GM18517 (cell line): ENCODE data around the gene BRSK1.

Source experiments
- ATAC-seq: cut with Tn5 transposase; IDR thresholded peaks from one replicate; pipeline ENCODE4 v1.9.1; 2021; ENCODE audit warnings: mild to moderate bottlenecking, moderate library complexity; ENCODE audit not compliant: unreplicated experiment

BRSK1 gene

GRCh38 chr19:55253842-55254624, 29.8 kb upstream of the BRSK1 start:
- no peak for ATAC-seq

- no peak for ATAC-seq
These were observed 29.2 kb upstream of the BRSK1 start for GRCh38 chr19:55254625-55254977.

DNA sequence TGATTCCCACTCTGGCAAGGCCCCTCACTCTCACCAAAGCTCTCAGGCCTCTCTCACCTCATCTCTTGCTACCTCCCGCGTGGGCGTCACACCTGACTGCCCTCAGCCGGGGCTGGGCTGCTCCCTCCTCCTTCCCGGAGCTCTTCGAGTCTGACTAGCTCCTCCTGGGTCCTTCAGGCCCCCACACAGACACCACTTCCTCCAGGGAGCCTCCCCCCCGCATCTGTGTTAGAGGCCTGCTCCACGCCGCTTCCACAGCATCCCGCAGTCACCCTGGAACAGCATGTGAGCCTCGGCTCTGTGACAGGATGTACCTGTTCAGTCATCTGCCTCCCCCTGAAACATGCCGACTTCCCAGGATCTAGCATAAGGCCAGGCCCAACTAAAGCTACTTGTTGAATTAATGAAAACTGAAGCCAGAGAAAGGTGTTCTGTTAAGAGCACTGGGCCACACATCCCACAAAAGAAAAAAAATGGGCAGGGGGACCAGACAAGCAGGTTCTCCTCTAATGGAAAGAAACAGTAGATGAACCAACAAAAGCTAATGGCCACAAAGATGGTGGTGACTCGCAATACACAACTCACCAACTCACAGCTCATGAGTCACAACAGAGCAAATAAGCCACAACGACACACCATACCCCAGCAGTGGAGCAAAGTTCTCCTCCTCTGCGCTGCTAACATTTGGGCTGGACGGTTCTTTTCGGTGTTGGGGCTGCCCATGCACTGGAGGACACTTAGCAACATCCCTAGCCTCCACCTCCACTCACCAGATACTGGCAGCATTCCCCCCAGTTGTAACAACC, 28.0 kb upstream of the BRSK1 start:
- no peak for ATAC-seq

DNA sequence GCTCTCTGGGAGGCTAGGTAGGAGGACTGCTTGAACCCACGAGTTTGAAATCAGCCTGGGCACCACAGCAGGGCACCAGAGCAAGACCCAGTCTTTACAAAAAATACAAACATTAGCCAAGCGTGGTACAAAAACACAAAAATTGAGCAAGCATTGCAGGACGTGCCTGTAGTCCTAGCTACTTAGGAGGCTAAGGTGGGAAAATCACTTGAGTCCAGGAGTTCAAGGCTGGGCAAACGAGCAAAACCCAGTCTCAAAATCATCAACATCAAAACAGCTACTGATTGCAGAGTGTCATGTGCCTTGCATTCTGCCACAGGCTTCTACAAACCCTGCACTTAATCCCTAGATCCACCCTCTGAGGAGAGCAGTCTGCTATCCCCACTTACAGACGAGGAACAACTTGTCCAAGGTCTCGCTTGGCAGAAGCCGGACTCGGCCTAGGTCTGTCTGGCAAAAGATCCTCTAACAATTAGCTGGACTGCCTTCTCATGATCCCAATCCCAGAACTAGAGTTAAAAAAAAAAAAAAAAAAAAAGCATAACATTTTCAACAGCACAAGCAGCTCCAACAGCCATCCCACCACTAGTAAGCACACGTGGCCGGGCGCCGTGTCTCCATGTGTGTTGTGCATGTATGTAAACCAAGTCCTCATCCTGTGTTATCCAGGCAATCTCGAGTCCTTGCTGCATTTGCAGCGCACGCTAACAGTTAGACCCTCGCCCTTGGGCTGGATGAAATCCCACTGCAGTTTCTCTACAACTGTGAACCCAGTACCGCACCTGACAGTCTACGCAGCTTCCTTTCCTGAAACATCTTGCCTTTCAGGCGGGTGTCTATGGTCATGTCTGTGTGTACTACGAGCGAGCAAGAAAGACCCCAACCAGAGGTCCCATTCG, 27.0 kb upstream of the BRSK1 start:
- no peak for ATAC-seq

DNA sequence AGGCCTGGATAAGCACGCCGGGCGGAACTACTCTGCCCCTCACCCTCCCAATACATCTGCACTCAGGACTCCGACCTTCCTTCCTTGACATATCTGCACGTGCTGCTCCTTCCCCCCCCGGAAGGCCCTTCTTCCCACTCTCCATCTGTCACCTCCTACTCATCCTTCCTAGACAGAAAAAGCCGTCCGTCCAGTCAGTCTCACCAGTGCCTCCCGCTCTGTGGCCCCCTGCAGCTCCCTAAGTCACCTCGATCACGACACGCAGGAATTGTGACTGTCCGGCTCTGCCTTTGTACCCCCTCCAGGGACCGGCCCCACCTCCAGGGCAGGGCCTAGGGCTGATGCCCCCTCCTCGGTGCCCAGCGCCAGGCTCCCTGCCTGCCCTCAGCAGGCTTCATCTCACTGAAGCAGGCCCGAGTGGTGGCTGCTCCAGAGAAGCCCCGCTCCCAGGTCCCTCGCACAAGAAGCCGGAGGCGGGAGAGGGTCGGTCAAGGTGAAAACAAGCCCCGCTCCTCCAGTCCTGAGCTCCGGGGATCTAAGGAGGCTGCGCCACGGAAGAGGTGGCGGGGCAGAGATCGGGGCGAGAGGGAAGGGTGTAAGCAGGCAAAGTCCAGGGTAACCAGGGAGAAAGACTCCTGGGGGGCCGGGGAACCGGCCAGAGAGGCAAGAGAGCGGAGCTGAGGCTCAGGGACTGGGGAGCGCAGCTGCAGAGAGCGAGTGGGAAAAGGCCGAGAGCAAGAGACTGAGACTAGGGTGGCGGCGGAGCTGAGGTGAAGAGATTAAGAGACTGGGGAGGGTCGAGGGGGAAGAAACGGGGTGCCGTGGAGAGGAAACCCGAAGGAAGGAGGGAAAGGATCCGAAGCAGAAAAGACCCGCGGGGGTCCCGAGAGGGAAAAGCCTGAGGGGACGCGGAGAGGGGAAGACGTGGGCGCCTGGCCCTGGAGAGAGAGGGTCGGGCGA, 26.1 kb upstream of the BRSK1 start:
- ATAC-seq: no peak

DNA sequence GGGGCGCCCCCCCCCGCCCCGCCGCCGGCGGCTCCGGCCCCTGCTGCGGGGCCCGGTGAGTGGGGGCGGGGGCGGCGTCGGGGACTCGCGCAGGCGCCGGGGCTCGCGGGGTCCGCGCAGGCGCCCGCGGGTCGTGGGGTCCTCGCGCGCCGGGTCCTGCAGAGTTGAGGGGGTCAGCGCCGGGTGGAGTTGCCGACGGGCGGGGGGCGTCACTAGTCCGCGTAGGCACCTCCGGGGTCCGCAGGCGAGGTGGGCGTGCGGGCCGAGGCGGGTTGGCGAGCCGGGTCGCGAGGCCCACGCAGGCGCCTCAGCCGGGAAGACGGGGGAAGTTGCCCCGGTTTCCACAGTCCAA, 25.3 kb upstream of the BRSK1 start:
- no peak for ATAC-seq

GRCh38 chr19:55258828-55259539, 24.8 kb upstream of the BRSK1 start, which contains the start of gene PPP6R1:
Gene PPP6R1 (minus strand): TSS chr19:55259017. CDS start chr19:55247103, 11,914 bp downstream.
- peak; percentile 73 for ATAC-seq

DNA sequence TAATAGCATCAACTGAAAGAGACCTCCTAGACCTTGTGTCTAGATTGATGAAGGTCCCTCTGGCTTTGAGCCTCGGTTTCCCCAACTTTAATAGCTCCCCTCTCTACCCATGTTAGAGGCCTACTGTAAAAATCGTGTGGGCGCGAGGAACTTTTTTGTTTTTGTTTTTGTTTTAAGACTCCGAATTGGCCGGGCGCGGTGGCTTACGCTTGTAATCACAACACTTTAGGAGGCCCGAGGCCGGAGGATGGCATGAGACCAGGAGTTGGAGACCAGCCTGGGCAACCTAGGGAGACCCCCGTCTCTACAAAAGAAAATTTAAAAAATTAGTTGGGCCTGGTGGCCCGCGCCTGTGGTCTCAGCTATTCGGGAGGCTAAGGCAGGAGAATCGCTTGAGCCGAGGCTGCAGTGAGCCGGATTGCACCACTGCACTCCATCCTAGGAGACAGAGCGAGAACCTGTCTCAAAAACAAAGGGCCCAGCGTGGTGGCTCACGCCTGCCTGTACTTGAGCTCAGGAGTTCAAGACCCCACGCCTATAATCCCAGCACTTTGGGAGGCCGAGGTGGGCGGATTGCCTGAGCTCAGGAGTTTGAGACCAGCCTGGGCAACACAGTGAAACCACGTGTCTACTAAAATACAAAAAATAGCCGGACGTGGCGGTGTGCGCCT, 24.1 kb upstream of the BRSK1 start:
- ATAC-seq: no peak

GRCh38 chr19:55261671-55262126, 22.1 kb upstream of the BRSK1 start:
- ATAC-seq: no peak

GRCh38 chr19:55262359-55262758, 21.4 kb upstream of the BRSK1 start:
- ATAC-seq: no peak

DNA sequence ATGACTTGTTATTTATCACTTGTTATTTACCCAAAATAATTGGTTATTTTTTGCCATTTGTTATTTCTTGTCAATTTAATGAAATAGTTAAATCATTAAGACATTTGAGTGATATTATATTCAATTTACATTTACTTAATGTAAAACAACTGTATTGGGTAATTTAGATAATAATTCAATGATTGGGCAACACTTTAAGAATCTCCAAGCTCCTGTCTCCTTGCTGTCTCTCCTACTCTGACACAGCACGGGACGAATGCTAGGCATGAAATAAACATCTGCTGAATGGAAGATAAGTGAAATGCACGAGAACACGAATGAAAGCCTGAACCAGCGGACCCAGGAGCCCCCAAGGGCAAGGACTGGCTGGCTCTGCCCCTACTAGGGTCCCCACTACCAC, 19.3 kb upstream of the BRSK1 start:
- ATAC-seq: no peak

DNA sequence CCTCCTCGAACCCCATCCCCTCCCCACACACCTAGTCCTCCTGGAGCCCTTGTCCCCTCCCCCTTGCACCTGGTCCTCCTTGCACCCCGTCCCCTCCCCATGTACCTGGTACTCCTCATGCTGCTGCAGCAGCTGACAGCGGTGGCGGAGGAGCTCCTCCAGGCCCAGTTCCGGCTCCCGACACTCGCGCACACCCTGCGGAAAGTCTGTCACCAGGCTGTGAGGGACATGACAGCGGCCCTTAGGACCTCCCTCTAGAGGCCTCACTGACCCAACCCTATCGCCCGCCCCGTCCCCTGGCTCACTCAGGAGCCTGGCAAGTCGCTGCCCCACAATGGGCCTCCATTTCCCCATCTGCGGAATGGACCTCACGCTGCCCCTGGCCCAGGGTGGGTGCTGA, 18.6 kb upstream of the BRSK1 start:
- ATAC-seq: no peak

DNA sequence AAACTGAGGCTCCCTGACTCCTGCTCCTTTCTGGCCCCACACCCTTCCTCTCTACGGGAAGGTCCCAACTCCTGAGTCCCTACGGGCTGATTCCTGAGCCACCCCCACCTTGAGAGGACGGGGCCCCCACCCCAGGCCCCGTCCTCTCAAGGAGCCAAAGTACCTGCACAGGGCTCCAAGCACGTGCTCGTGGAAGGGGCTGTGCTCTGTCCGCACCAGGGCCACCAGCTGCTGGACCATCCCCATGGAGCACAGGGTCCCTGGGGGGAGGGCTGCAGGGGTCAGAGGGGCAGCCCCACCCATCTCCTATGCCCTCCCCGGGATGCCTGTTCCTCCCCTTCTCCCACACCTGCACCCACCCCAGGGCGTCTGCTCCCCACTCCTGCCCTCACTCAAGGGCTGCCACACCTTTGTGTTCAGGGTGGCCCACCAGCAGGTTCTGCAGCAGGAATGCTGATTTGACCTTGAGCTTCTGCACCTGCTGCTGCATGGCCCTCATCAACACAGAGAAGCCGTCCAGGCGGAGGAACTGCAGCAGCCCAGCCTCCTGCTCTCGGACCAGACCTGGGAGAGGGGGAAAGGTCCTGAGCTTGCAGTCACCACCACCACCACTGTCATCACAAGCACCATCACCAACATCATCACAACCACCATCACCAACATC, 17.9 kb upstream of the BRSK1 start:
- no peak for ATAC-seq

- ATAC-seq: no peak
These were observed 17.4 kb upstream of the BRSK1 start for GRCh38 chr19:55266404-55266803.

- no peak for ATAC-seq
These were observed 17.0 kb upstream of the BRSK1 start for GRCh38 chr19:55266840-55267239.

DNA sequence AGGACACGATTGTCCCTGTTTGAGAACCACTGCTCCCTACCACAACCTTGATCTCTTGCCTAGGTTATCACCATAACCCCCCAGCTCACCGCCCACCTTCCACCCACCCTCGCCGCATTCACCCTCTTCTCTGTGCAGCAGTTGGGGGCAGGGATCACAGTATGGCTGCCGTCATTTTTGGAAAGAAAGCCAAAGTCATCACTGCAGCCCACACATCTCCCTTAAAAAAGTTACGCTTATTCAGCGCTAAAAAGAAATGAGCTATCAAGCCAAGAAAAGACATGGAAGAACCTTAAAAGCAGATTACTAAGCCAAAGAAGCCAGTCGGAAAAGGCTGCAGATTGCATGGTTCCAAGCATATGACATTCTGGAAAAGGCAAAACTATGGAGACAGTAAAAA, 14.5 kb upstream of the BRSK1 start:
- no peak for ATAC-seq

- ATAC-seq: no peak
These were observed 13.4 kb upstream of the BRSK1 start for GRCh38 chr19:55270172-55270942.

GRCh38 chr19:55272142-55272541, 11.7 kb upstream of the BRSK1 start:
- no peak for ATAC-seq
